WI38 (cell line): ENCODE results near the gene RARB.
A peak's percentile ranks its signal among the peaks of the same experiment; 100 is the strongest.

Experiments
- H3K4me3 ChIP-seq: 2 replicates; pipeline ENCODE4 v1.5.1; 2011; ENCODE audit warnings: low read depth, mild to moderate bottlenecking, control low read depth, low read length
- TF ChIP-seq, protein P1 (sequence below): IDR thresholded peaks from 2 replicates; pipeline ENCODE4 v1.5.1; 2012; ENCODE audit warnings: low read depth, mild to moderate bottlenecking, control low read depth, low read length

RARB gene

DNA sequence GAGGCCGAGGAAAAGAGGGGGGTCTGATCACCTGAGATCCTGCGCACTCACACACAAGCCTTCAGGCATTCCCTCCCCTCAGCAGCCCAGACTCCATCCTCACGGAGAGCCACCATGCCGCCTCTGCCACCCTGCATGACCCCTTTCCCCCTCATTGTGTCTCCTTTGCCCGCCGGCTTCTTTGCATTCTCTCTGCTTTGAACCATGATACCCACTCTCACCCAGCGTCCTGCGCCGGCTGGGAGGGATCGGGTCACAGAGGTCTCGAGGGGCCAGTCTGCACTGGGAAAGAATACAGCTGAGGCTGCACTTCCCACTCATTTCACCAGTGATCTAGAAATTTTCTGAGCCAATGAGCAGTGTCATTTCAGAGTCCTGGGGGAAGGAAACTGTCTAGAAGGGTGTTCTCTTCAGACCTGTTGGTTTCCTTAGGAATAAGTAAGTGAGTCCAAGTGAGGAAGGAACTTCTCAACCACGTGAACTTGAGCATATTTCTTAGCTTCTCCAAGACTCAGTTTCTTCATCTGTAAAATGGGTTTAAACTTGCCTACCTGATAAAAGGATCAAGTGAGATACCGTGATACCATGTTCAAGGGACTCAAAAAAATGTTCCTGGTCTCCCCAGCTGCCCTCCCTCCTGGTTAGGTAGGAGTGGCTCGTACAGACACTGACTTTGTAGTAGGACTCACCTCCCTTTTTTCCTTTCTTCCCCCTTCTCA, 139.9 kb downstream of the RARB start:
- TF ChIP-seq, protein P1, sequence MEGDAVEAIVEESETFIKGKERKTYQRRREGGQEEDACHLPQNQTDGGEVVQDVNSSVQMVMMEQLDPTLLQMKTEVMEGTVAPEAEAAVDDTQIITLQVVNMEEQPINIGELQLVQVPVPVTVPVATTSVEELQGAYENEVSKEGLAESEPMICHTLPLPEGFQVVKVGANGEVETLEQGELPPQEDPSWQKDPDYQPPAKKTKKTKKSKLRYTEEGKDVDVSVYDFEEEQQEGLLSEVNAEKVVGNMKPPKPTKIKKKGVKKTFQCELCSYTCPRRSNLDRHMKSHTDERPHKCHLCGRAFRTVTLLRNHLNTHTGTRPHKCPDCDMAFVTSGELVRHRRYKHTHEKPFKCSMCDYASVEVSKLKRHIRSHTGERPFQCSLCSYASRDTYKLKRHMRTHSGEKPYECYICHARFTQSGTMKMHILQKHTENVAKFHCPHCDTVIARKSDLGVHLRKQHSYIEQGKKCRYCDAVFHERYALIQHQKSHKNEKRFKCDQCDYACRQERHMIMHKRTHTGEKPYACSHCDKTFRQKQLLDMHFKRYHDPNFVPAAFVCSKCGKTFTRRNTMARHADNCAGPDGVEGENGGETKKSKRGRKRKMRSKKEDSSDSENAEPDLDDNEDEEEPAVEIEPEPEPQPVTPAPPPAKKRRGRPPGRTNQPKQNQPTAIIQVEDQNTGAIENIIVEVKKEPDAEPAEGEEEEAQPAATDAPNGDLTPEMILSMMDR: no peak

GRCh38 chr3:25568525-25569078, 140.5 kb downstream of the RARB start:
- TF ChIP-seq, protein P1: no peak
- H3K4me3 ChIP-seq: no peak overlapping the region

More for the DNA sequence above, 139.9 kb downstream of the RARB start:
- H3K4me3 ChIP-seq: no peak overlapping the region

DNA sequence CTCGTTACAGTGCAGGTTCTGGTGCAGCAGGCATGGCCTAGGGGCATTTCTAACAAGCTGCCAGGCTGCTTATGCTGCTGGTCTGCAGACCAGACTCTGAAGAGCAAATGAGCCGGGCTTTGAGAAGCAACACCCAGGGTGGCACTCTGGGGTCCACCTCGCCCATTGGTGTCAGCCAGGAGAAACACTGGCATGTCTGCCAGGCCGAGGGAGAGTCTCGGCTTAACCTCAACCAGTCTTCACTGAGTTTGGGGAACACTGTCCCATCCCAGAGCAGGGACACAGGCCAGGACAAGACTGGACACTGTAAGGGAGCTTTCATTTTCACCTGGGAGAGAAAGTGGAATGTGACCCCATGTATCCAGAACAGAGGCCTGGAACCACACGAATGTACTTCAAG, 143.2 kb downstream of the RARB start:
- TF ChIP-seq, protein P1: no peak
- no peak overlapping the region for H3K4me3 ChIP-seq

GRCh38 chr3:25572336-25572735, 144.3 kb downstream of the RARB start:
- TF ChIP-seq, protein P1: no peak
- H3K4me3 ChIP-seq: no peak overlapping the region

DNA sequence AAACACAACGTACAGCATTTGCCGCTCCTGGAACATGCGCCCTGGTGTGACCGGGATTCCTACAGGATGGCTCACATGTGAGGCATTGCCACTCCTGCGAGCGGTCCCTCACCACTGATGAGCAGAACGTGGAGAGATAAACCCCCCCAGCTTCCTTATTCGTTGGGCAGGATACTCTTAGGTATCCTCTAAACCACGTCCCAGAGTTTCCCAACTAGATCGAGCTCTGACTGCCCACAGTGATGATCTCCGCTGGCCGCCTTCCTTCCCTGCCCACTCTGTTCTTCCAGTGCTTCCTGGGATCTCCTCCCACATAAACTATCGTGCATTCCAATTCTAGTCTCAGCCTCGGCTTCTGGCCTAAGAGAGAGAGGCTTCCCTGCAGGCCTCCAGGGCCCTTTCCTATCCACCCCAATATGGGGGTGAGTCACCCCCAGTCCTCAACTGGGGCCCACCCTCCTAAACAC, 144.9 kb downstream of the RARB start:
- no peak overlapping the region for H3K4me3 ChIP-seq
- TF ChIP-seq, protein P1: no peak

DNA sequence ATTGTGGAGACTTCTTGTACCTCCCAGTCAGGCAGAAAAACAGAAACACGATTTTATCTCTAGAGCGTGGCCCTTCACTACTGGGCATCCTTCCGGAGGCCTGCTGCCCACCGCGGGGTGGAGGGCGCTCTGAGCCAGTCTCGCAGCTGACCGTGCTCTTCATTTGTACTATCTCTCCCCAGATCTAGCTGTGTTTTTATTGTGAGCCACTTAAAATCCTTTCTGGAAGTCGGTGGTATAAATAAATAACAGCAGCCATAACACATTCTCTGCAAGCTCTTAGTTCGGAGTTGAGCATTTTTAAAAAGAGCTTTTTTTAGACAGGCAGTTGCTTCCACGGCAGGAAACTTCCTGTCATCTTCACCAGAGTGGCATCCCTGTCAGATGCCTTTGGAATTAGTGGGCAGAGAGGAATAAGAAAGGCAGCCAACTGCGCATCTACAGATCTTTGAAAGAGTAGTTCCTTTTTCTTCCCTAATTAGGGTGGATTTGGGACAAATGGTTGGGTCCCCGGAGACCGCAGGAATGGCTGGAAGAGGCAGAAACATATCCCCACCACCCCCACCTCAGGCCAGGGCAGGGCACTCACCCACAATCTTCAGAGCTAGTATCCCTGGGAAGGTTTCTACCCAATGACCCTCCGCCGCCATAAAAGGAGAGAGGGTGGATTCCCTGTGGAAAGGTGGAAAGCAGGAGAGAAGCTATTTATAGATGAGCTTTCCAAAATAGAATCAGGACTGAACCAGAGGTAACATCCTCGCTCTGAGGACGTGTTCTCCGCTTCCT, 145.5 kb downstream of the RARB start:
- H3K4me3 ChIP-seq: 0 out of 2 replicates have a peak overlapping the region, but pooled peaks have one; percentile 5
- TF ChIP-seq, protein P1: no peak
